ENCODE measurements around the gene CCDC188. TPM values are rescaled to one million over a fixed set of nuclear protein-coding genes. Genes with fewer than 3 reads are reported as not detected.

CCDC188 gene
- total and polyA plus RNA-seq, 4 donors: not detected

GRCh38 chr22:20156042-20156389 lies 5.2 kb upstream of the CCDC188 start:
- no peak for DNase-seq (ENCODE audit: low spot score)
- Histone ChIP-seq H3K9me3 (ENCODE audit: control insufficient read depth in 4 of 4, low read length in 3 of 4) (no peaks in the 10 kb centered on the region), H3K27ac (ENCODE audit: low read depth in 1 of 2, low read length in 2 of 2) (no peak overlapping the region), H3K36me3 (ENCODE audit: control insufficient read depth in 4 of 4, insufficient read depth in 3 of 4, low read depth in 1 of 4, low read length in 3 of 4) (no peaks in the 10 kb centered on the region), H3K4me3 (ENCODE audit: low read depth in 1 of 3, low read length in 3 of 3) (no peak overlapping the region), H3K27me3 (ENCODE audit: control insufficient read depth in 4 of 4, insufficient read depth in 4 of 4, low read length in 3 of 4) (no peaks in the 10 kb centered on the region), H3K4me1 (ENCODE audit: control insufficient read depth in 4 of 4, insufficient read depth in 4 of 4, low read length in 3 of 4) (no peaks in the 10 kb centered on the region), H3K9ac (ENCODE audit: low read depth in 1 of 2, low read length in 2 of 2) (no peak overlapping the region)
- TF ChIP-seq HNF4G (IDR thresholded peaks at IDR 0.05) (no peak), FOXA1 (IDR thresholded peaks at IDR 0.05) (no peak), JUND (IDR thresholded peaks at IDR 0.05) (no peak)
- 63% methylated on average over 7 of the region's 7 CpGs for WGBS

- Histone ChIP-seq H3K27me3 (ENCODE audit: control insufficient read depth in 4 of 4, insufficient read depth in 4 of 4, low read length in 3 of 4) (no peaks in the 10 kb centered on the region), H3K4me1 (ENCODE audit: control insufficient read depth in 4 of 4, insufficient read depth in 4 of 4, low read length in 3 of 4) (no peaks in the 10 kb centered on the region), H3K27ac (ENCODE audit: low read depth in 1 of 2, low read length in 2 of 2) (no peak overlapping the region), H3K9ac (ENCODE audit: low read depth in 1 of 2, low read length in 2 of 2) (no peak overlapping the region), H3K9me3 (ENCODE audit: control insufficient read depth in 4 of 4, low read length in 3 of 4) (no peaks in the 10 kb centered on the region), H3K36me3 (ENCODE audit: control insufficient read depth in 4 of 4, insufficient read depth in 3 of 4, low read depth in 1 of 4, low read length in 3 of 4) (no peaks in the 10 kb centered on the region), H3K4me3 (ENCODE audit: low read depth in 1 of 3, low read length in 3 of 3) (no peak overlapping the region)
- TF ChIP-seq GABPA (IDR thresholded peaks at IDR 0.05 in 1 of 2, conservative IDR thresholded peaks at IDR 0.05 in 1 of 2) (no peak), CTCF (IDR thresholded peaks at IDR 0.05; ENCODE audit: low read depth, low read length, missing input control) (no peak), HNF4G (IDR thresholded peaks at IDR 0.05) (no peak), YY1 (IDR thresholded peaks at IDR 0.05) (no peak), RXRA (IDR thresholded peaks at IDR 0.05) (no peak), REST (IDR thresholded peaks at IDR 0.05) (no peak), FOXA1 (IDR thresholded peaks at IDR 0.05) (no peak), NR2F2 (IDR thresholded peaks at IDR 0.05) (no peak), JUND (IDR thresholded peaks at IDR 0.05) (no peak), ATF3 (IDR thresholded peaks at IDR 0.05) (no peak), FOXA2 (IDR thresholded peaks at IDR 0.05) (no peak), RAD21 (IDR thresholded peaks at IDR 0.05) (no peak), SP1 (IDR thresholded peaks at IDR 0.05) (no peak), ZBTB33 (IDR thresholded peaks at IDR 0.05) (no peak), MAX (IDR thresholded peaks at IDR 0.05) (no peak), TAF1 (conservative IDR thresholded peaks at IDR 0.05) (no peak), HNF4A (conservative IDR thresholded peaks at IDR 0.05) (no peak)
- WGBS: 65% methylated on average over 30 of the region's 30 CpGs
- no peak for DNase-seq (ENCODE audit: low spot score)
Measured at GRCh38 chr22:20155330-20156041, 4.6 kb upstream of the CCDC188 start.

Data from liver (tissue), 9 donors.